ENCODE measurements around the gene HLTF.

HLTF gene, protein sequence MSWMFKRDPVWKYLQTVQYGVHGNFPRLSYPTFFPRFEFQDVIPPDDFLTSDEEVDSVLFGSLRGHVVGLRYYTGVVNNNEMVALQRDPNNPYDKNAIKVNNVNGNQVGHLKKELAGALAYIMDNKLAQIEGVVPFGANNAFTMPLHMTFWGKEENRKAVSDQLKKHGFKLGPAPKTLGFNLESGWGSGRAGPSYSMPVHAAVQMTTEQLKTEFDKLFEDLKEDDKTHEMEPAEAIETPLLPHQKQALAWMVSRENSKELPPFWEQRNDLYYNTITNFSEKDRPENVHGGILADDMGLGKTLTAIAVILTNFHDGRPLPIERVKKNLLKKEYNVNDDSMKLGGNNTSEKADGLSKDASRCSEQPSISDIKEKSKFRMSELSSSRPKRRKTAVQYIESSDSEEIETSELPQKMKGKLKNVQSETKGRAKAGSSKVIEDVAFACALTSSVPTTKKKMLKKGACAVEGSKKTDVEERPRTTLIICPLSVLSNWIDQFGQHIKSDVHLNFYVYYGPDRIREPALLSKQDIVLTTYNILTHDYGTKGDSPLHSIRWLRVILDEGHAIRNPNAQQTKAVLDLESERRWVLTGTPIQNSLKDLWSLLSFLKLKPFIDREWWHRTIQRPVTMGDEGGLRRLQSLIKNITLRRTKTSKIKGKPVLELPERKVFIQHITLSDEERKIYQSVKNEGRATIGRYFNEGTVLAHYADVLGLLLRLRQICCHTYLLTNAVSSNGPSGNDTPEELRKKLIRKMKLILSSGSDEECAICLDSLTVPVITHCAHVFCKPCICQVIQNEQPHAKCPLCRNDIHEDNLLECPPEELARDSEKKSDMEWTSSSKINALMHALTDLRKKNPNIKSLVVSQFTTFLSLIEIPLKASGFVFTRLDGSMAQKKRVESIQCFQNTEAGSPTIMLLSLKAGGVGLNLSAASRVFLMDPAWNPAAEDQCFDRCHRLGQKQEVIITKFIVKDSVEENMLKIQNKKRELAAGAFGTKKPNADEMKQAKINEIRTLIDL

GRCh38 chr3:149086232-149086988, at the start of gene HLTF:
Gene HLTF (minus strand): TSS chr3:149086533. CDS start chr3:149086336, 197 bp downstream.
- peak; percentile 95 to 97 for DNase-seq
- peak; percentile 78 for TF ChIP-seq POLR2A (IDR thresholded peaks at IDR 0.05; ENCODE audit: low read length)
- no peak for TF ChIP-seq GATA1 (IDR thresholded peaks at IDR 0.05; ENCODE audit: low read depth, low read length)

DNA sequence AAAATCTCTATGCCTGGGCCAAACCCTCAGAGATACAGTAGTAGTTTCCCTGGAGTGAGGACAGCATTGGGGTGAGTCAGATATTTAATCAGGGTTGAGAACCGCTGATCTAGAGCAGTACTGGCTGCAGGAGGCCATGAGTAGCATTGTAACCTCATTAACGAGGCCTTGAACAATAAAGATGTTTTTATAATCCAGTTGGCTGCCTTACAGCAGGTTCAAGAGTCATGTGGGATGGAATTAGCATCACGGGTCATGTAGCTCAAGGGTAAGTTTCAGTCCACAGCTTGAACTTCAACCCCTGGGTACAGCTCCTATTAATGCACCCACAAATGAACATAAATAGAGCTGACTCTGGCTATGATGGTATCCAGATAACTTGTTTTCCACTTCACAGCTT, 48.2 kb upstream of the HLTF start:
- TF ChIP-seq GATA1 (IDR thresholded peaks at IDR 0.05; ENCODE audit: low read depth, low read length) (no peak), POLR2A (IDR thresholded peaks at IDR 0.05; ENCODE audit: low read length) (no peak)
- no peak for DNase-seq

DNA sequence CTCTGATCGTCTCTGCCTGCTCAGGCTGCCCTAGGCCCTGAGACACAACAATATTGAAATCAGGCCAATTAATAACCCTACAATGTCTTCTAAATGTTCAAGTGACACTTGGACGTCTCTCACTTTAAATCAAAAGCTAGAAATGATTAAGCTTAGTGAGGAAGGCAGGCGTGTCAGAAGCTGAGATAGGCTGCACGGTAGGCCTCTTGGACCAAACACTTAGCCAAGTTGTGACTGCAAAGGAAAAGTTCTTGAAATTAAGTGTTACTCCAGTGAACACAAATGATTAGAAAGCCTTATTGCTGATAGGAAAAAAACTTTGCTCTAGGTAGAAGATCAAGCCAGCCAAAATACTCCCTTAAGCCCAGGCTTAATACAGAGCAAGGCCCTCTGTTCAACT, 45.3 kb upstream of the HLTF start:
- DNase-seq = no peak

DNA sequence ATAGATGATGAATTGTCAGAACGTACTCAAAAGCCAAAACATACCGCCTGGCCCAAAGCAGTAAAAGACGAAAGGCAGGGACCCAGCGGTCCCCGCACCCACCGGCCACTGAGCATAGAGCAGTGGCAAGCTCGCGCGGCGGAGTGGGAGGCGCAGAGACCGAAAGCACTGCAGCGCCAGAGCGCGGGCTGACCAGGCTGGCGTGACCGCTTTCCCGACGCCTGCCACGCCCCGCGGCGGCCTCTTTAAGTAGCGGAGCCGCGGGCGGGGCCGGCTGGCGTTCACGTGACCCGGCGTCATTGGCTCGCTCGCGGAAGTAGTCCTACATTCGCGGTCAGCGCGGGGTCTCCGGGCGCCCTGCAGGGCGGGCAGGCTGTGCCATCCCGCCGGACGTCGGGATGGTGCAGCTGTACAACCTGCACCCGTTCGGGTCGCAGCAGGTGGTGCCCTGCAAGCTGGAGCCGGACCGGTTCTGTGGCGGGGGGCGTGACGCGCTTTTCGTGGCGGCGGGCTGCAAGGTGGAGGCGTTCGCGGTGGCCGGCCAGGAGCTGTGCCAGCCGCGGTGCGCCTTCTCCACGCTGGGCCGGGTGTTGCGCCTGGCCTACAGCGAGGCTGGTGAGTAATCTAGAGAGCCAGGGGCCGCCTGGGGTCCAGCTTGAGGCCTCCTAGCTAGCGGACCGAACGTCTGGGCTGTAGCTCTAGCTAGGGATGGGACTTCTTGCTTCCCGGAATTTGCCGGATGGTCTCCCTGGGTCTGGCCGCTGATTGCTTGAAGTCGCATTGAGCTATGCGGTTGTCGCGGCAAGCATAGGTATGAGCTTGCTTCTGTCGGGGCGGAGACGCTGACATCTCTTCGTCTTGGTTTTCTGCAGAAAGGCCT, 43.2 kb upstream of the HLTF start, which contains the start of gene HPS3:
Gene HPS3 (plus strand): TSS at position 313 of the 880 bp plus-strand sequence. CDS start 86 bp downstream, at position 399.
- DNase-seq = peak; percentile 92 to 93
- TF ChIP-seq GATA1 (IDR thresholded peaks at IDR 0.05; ENCODE audit: low read depth, low read length) (no peak), POLR2A (IDR thresholded peaks at IDR 0.05; ENCODE audit: low read length) (peak; percentile 77)

More for the DNA sequence above, 45.3 kb upstream of the HLTF start:
- TF ChIP-seq POLR2A (IDR thresholded peaks at IDR 0.05; ENCODE audit: low read length) (no peak), GATA1 (IDR thresholded peaks at IDR 0.05; ENCODE audit: low read depth, low read length) (no peak)

GRCh38 chr3:149128821-149129220, 42.5 kb upstream of the HLTF start:
- TF ChIP-seq GATA1 (IDR thresholded peaks at IDR 0.05; ENCODE audit: low read depth, low read length) (no peak), POLR2A (IDR thresholded peaks at IDR 0.05; ENCODE audit: low read length) (no peak)
- DNase-seq = peak in 1 of 2 experiments; percentile 25

DNA sequence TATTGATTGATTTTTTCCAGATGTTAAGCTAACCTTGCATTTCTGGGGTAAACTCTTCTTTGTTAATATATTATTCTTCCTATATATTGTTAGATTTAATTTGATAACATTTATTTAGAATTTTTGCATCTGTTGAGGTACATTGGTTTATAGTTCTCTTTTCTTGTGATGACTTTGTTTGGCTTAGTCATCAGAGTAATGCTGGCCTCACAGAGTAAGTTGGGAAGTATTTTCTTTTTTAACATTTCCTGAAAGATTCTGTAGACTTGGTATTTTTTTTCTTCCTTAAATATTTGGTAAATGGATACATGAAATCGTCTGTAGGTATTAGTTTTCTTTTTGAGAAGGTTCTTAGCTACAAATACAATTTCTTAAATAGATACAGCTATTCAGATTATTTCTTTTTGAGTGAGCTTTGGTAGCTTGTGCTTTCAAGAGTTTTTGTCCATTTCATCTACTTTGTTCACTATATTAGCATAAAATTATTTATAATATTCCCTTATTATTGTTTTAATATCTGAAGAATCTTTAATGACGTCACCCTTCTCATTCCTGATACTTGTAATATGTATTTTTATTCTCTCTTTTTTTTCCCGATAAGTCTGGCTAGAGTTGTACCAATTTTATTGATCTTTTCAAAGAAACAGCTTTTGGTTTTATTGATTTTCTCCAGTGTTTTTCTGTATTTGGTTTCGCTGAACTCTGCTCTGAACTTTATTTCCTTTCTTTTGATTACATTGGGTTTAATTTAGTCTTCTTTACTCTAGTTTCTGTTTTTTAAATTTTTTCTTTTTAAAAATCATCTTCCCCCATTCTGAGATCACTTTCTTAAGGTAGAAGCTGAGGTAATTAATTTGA, 36.6 kb upstream of the HLTF start:
- DNase-seq = no peak
- TF ChIP-seq GATA1 (IDR thresholded peaks at IDR 0.05; ENCODE audit: low read depth, low read length) (no peak), POLR2A (IDR thresholded peaks at IDR 0.05; ENCODE audit: low read length) (no peak)

DNA sequence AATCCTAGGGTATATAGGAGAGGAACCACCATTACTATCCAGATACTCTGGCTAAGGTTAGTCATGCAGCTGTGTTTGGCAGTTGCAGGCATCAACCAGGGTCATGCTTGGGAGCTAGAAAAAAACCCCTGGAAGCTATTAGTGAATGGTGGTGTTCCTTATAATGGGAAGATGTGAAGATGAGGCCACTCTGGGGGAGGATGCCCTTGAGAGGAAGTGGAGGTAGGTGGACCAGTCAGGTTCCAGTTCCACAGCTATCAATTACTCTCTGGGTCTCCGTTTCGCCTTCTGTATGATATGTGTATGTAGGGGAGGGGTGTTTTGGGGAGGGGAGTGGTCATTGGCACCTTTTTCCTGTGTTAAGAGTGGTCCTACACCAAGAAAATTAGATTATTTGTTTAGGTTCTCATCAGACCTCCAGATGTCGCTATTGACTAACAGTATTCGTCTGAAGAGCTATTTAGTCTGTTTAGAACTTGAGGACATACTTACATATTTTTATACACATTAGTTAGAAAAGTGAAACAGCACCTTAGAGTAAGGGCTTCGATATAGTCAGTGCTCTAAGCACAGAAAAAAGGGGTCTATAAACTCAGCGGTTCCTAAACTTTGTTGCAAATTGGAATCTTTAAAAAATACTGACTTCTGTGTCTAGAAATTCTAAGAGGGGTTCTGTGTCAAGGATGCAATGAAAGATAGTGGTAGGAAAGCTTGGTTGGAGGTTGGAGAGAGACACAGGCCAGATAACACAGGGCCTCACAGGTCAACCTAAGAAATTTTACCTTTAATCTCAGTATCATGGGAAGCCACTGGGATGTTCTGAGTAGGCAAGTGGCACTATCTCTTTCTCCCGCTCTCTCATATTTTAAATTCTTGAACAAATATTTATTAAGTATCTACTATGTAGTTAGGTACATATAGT, 34.0 kb upstream of the HLTF start:
- TF ChIP-seq POLR2A (IDR thresholded peaks at IDR 0.05; ENCODE audit: low read length) = no peak
- no peak for TF ChIP-seq GATA1 (IDR thresholded peaks at IDR 0.05; ENCODE audit: low read depth, low read length)
- DNase-seq = peak; percentile 70 to 80

- TF ChIP-seq POLR2A (IDR thresholded peaks at IDR 0.05; ENCODE audit: low read length) (no peak), GATA1 (IDR thresholded peaks at IDR 0.05; ENCODE audit: low read depth, low read length) (no peak)
- DNase-seq = no peak
These were observed 33.1 kb upstream of the HLTF start for GRCh38 chr3:149119466-149119865.

DNA sequence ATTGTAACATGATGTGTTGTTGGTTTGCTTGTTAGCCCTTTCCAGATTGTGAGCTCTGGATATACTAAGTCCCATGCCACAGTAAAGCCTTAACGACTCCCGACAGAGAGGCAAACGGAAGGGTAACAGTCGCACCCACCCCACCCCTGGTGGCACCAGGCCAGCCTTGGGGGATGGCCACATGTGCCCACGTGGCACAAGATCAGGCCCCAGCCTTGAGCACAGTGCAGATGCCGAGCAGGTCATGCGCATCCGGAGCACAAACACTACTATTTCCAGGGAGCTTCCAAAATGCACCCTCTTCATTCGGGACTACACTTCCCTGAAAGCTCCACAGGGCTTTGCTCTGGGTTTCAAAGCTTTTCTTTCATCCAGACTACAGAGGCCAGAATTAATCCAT, 32.4 kb upstream of the HLTF start:
- DNase-seq = no peak
- TF ChIP-seq GATA1 (IDR thresholded peaks at IDR 0.05; ENCODE audit: low read depth, low read length) (no peak), POLR2A (IDR thresholded peaks at IDR 0.05; ENCODE audit: low read length) (no peak)

DNA sequence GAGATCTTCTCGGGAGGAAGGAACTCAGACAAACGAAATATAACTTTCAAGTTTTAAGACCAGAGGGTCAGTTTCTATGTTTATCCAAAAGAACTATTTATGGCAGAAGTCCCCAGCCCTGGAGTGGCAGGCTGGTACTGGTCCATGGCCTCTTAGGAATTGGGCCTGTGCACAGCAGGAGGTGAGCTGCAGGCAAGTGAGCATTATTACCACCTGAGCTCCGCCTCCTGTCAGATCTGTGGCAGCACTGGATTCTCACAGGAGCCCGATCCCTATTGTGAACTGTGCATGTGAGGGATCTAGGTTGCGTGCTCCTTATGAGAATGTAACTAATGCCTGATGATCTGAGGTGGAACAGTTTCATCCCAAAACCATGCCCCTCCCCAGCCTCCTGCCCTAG, 28.8 kb upstream of the HLTF start:
- no peak for DNase-seq
- TF ChIP-seq POLR2A (IDR thresholded peaks at IDR 0.05; ENCODE audit: low read length) (no peak), GATA1 (IDR thresholded peaks at IDR 0.05; ENCODE audit: low read depth, low read length) (no peak)

DNA sequence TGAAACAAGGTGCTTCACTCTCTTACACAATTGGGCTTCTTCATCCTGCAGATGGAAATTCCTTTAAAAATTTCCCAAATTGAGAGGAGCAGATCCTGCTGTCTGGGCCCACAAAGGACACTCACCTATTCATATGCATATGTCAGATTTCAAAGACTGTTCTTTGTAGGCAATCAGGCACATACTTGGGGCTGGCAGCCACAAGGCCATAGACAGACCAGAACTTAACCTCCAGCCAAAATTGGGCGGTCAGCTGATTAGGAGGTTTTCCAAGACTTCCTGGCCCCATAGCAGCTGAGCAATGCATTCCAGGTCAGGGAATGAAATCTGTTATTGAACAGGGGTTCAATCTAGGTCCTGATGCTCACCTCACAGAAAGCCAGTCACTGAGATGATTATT, 28.1 kb upstream of the HLTF start:
- TF ChIP-seq POLR2A (IDR thresholded peaks at IDR 0.05; ENCODE audit: low read length) (no peak), GATA1 (IDR thresholded peaks at IDR 0.05; ENCODE audit: low read depth, low read length) (no peak)
- DNase-seq = no peak

Data from erythroblast (primary cell).